Panc1 (cell line): ENCODE measurements around the gene TSC1. TPM values are rescaled to one million over a fixed set of nuclear protein-coding genes. Genes with fewer than 3 reads are reported as not detected.

ENCODE experiments used
- ATAC-seq: fragments of 200-7000 bp; cut with Tn5 transposase; 2 replicates; pipeline ENCODE4 v1.9.1; 2020; ENCODE audit warnings: mild to moderate bottlenecking, moderate library complexity
- BruUV-seq: library from RNA; stranded (reverse); fragments of 400-500 nt; replicated peaks from 2 replicates; lab custom pipeline; 2021; lab: Mats Ljungman, UMichigan
- CTCF ChIA-PET: fragments of 300-600 bp; sonication (Branson Sonifier 250); formaldehyde crosslinking; loops from one replicate; lab custom pipeline; 2022; ENCODE audit warnings: antibody characterized with exemption; lab: Charles Lee
- POLR2A ChIA-PET: fragments of 300-600 bp; sonication (Branson Sonifier 250); formaldehyde crosslinking; loops from one replicate; lab custom pipeline; 2022; ENCODE audit warnings: antibody characterized with exemption; lab: Charles Lee
- DNase-seq: peaks from one replicate; pipeline ENCODE4 v3.0.0-alpha.2; 2010; ENCODE audit warnings: low read depth, low spot score
- H3K27ac ChIP-seq: 2 replicates; pipeline ENCODE4 v1.5.1; 2011; ENCODE audit warnings: mild to moderate bottlenecking, low read length, inconsistent platforms
- H3K27me3 ChIP-seq: fragments of 200-500 bp; sonication (Bioruptor generic); 2 replicates; pipeline ENCODE4 v1.6.0; 2014; ENCODE audit warnings: low read length, inconsistent platforms; ENCODE audit not compliant: control insufficient read depth, insufficient read depth
- H3K36me3 ChIP-seq: fragments of 200-500 bp; sonication (Bioruptor generic); 2 replicates; pipeline ENCODE4 v1.5.1; 2014; ENCODE audit warnings: inconsistent platforms, mild to moderate bottlenecking, low read length, moderate library complexity; ENCODE audit not compliant: control insufficient read depth, insufficient read depth
- H3K4me1 ChIP-seq: 2 replicates; pipeline ENCODE4 v1.5.1; 2011; ENCODE audit warnings: inconsistent platforms, mild to moderate bottlenecking, low read length, moderate library complexity; ENCODE audit not compliant: control insufficient read depth, insufficient read depth
- H3K4me3 ChIP-seq, 2 experiments: 2 replicates each; pipeline ENCODE4 v1.5.1; 2011 to 2012; ENCODE audit warnings: low read depth in 2 of 2, low read length in 2 of 2, mild to moderate bottlenecking in 2 of 2, inconsistent platforms in 1 of 2, moderate library complexity in 1 of 2
- H3K9me3 ChIP-seq: fragments of 200-500 bp; sonication (Bioruptor generic); 2 replicates; pipeline ENCODE4 v1.5.1; 2014; ENCODE audit warnings: low read depth, mild to moderate bottlenecking, inconsistent platforms, low read length, moderate library complexity; ENCODE audit not compliant: control insufficient read depth, insufficient read depth
- CTCF ChIP-seq: fragments of 450-650 bp; IDR thresholded peaks from 2 replicates; pipeline ENCODE4 v1.5.1; 2017; ENCODE audit warnings: mild to moderate bottlenecking
- POLR2AphosphoS5 ChIP-seq: IDR thresholded peaks from 2 replicates; pipeline ENCODE4 v1.6.1; 2012; ENCODE audit warnings: mild to moderate bottlenecking, low read depth, low read length, moderate library complexity
- REST ChIP-seq, 2 experiments: IDR thresholded peaks; 2 replicates each; pipeline ENCODE4 v1.6.1; 2011 to 2012; ENCODE audit warnings: low read depth in 2 of 2, control low read depth in 1 of 2, low read length in 1 of 2, mild to moderate bottlenecking in 1 of 2, moderate library complexity in 1 of 2; ENCODE audit not compliant: insufficient read depth in 1 of 2
- SIN3A ChIP-seq: IDR thresholded peaks from 2 replicates; pipeline ENCODE4 v1.6.1; 2012; ENCODE audit warnings: low read depth, mild to moderate bottlenecking, low read length, moderate library complexity, borderline replicate concordance; ENCODE audit not compliant: insufficient read depth
- TCF7L2 ChIP-seq: IDR thresholded peaks from 2 replicates; pipeline ENCODE4 v1.6.1; 2011; ENCODE audit warnings: mild to moderate bottlenecking, low read depth, low read length, inconsistent platforms
- in situ Hi-C: cut with HindIII; loops from 2 replicates; pipeline ENCODE4 v1.10.0; 2016; ENCODE audit warnings: low sequenced_read_pairs, low pct_unique_long_range_greater_than_20kb
- intact Hi-C: fragments of 100-400 bp; cut with micrococcal nuclease; formaldehyde crosslinking; loops from one replicate; pipeline ENCODE4 v1.10.0; 2022; ENCODE audit not compliant: unreplicated experiment
- total RNA-seq: library from RNA; stranded (reverse); gene quantifications from one replicate; pipeline ENCODE4 v1.2.1, GENCODE V29; 2021; ENCODE audit not compliant: unreplicated experiment

The TSC1 gene
- total RNA-seq, 1 experiment from 2014 or later = 27.4 TPM

GRCh38 chr9:132894862-132895835 is 49.3 kb downstream of the TSC1 start:
- no peaks in the 10 kb centered on the region for H3K36me3 ChIP-seq
- CTCF ChIA-PET = interaction anchor here (0.7 kb wide), 1 partner anchor 67 kb away, joined by 10 read pairs; no protein-coding TSS in a partner anchor
- no peaks in the 10 kb centered on the region for H3K9me3 ChIP-seq
- ATAC-seq (no peak), DNase-seq (no peak)
- in situ Hi-C loops (no loop called here), intact Hi-C loops (no loop called here)
- POLR2A ChIA-PET = no interaction called here
- no peak overlapping the region for H3K27ac ChIP-seq
- no TSS peak for BruUV-seq
- H3K4me1 ChIP-seq = no peaks in the 10 kb centered on the region
- H3K4me3 ChIP-seq = no peak overlapping the region
- no peak for TF ChIP-seq CTCF
- no peaks in the 10 kb centered on the region for H3K27me3 ChIP-seq

GRCh38 chr9:132894346-132894745 is 50.1 kb downstream of the TSC1 start:
- Histone ChIP-seq H3K27ac (no peak overlapping the region), H3K4me3 (no peak overlapping the region), H3K27me3 (no peaks in the 10 kb centered on the region), H3K4me1 (no peaks in the 10 kb centered on the region), H3K36me3 (no peaks in the 10 kb centered on the region), H3K9me3 (no peaks in the 10 kb centered on the region)
- CTCF ChIA-PET = interaction anchor here (0.7 kb wide), 1 partner anchor 68 kb away, joined by 10 read pairs; no protein-coding TSS in a partner anchor
- POLR2A ChIA-PET = no interaction called here
- TF ChIP-seq TCF7L2 = no peak
- no peak for TF ChIP-seq POLR2AphosphoS5
- no peak for TF ChIP-seq CTCF
- TF ChIP-seq REST (IDR thresholded peaks at IDR 0.05; ENCODE audit: insufficient read depth in 1 of 2, low read depth in 2 of 2, low read length in 1 of 2) = no peak
- TF ChIP-seq SIN3A = no peak
- DNase-seq = no peak
- intact Hi-C loops = no loop called here
- no TSS peak for BruUV-seq
- ATAC-seq = no peak
- in situ Hi-C loops = no loop called here
